Measurements from ENCODE around the gene ASF1B. TPM values are rescaled to one million over a fixed set of nuclear protein-coding genes. Genes with fewer than 3 reads are reported as not detected.

ASF1B gene
- total RNA-seq, 4 donors from 2014 or later: 3.2 to 25.6 (median 14.2) TPM

DNA sequence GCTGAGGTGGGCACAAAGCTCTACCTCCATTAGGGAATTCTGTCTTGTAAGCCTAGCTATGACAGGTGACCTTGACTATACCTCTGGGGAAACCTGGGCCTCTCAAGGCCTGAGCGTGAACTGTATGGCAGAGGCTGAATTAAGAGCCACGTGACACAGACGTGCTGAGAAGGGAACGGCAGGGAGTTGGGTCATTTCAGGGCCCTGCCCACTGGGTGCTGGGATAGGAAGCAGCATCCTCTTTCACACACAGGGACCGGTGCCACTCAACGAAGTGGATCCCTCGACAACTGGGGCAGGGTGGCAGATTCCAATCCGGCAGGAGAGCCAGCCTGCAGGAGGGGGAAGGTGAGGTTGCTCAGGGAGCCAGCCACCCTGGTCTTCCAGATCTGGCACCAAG lies 9.2 kb downstream of the ASF1B start:
- no peak for DNase-seq
- Histone ChIP-seq H3K4me1 (no peaks in the 10 kb centered on the region), H3K4me3 (no peak overlapping the region), H3K36me3 (no peaks in the 10 kb centered on the region), H3K9me3 (no peaks in the 10 kb centered on the region), H3K27ac (no peak overlapping the region), H3K27me3 (no peaks in the 10 kb centered on the region)
- 92% methylated on average over 8 of the region's 8 CpGs; no CpG with 5 or more reads in 1 of the 2 donors for WGBS, 2 donors
- TF ChIP-seq, protein P1, sequence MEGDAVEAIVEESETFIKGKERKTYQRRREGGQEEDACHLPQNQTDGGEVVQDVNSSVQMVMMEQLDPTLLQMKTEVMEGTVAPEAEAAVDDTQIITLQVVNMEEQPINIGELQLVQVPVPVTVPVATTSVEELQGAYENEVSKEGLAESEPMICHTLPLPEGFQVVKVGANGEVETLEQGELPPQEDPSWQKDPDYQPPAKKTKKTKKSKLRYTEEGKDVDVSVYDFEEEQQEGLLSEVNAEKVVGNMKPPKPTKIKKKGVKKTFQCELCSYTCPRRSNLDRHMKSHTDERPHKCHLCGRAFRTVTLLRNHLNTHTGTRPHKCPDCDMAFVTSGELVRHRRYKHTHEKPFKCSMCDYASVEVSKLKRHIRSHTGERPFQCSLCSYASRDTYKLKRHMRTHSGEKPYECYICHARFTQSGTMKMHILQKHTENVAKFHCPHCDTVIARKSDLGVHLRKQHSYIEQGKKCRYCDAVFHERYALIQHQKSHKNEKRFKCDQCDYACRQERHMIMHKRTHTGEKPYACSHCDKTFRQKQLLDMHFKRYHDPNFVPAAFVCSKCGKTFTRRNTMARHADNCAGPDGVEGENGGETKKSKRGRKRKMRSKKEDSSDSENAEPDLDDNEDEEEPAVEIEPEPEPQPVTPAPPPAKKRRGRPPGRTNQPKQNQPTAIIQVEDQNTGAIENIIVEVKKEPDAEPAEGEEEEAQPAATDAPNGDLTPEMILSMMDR (IDR thresholded peaks at IDR 0.05): no peak
- TF ChIP-seq POLR2A (IDR thresholded peaks at IDR 0.05): no peak
- intact Hi-C loops (cut with DNase I): no loop called here

GRCh38 chr19:14122924-14123323 lies 13.5 kb downstream of the ASF1B start:
- Histone ChIP-seq H3K27me3 (no peaks in the 10 kb centered on the region), H3K4me3 (no peak overlapping the region), H3K27ac (no peak overlapping the region), H3K9me3 (no peaks in the 10 kb centered on the region), H3K36me3 (no peaks in the 10 kb centered on the region), H3K4me1 (peaks cover 9 to 22% (median 15%) of the 10 kb centered on the region in 3 donors)
- intact Hi-C loops (cut with DNase I): no loop called here
- WGBS, 2 donors: 81 to 92% methylated on average over 6 of the region's 6 CpGs
- no peak for DNase-seq
- no peak for TF ChIP-seq POLR2A (IDR thresholded peaks at IDR 0.05)
- TF ChIP-seq, protein P1 (IDR thresholded peaks at IDR 0.05): no peak

DNA sequence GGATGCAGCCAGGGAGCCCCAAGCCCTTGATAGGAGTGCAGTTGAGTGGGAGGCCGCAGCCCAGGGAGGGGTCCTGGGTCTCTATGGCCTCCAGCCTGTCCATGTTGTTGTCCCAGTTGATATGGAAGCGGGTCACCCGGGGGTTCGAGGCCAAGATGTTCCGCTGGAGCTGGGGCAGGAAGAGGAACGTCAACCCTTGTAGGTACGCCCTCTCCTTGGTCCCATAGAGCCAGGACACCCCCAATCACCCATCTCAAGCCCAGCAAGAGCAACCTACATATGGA lies 15.9 kb downstream of the ASF1B start:
- intact Hi-C loops (cut with DNase I): no loop called here
- Histone ChIP-seq H3K36me3 (no peaks in the 10 kb centered on the region), H3K4me1 (peaks cover 20 to 39% (median 29%) of the 10 kb centered on the region in 3 donors), H3K9me3 (no peaks in the 10 kb centered on the region), H3K27me3 (no peaks in the 10 kb centered on the region), H3K4me3 (no peak overlapping the region), H3K27ac (peak overlapping the region in 3 of 4 donors; percentile 93 to 100 (median 95))
- TF ChIP-seq, protein P1 (IDR thresholded peaks at IDR 0.05): no peak
- TF ChIP-seq POLR2A (IDR thresholded peaks at IDR 0.05): no peak
- no peak for DNase-seq
- 94 to 95% methylated on average over 4 to 7 of the region's 7 CpGs for WGBS, 2 donors

DNA sequence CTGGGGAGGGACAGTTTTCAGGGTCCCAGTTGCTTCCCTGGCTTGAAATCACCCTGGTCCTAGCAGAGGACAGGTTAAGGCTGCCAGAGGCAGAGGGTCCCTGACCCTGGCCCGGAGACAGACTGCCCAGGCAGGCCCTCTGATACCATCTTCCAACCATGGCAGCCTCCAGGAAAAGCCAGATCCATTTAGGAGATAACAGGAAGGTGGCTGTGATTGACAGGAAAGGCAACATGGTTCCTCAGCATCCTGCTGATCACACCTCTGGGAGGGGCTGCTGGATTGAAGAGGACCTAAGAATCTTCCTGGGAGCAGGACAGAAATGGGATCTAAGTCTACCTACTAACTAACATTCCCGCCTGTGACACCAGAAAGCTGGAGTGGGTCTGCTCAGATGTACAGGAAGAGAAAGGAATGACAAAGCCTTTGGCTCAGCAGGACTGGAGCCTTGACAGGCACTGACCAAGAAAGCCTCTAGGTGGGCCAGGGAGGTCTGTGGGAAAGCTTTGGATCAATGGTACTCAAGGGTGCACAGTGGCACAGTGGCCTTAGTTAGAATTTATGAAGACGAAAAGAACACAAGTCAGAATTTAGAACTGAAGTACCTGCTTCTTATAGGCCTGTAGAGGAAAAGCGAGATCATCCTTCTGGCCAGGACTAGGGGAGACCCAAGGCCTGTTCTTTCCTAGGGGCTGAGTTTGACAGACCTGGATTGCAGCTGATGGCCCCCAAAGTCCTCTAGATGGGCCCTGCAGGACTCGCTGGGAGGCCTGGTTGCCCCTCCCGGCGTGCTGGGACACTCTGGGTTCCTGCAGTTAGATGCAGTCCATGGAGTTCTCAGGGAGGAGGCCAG lies 16.5 kb downstream of the ASF1B start:
- H3K27ac ChIP-seq: peak overlapping the region; percentile 93 to 100 (median 95)
- intact Hi-C loops (cut with DNase I): no loop called here
- H3K27me3 ChIP-seq: no peaks in the 10 kb centered on the region
- H3K4me1 ChIP-seq: peaks cover 20 to 45% (median 31%) of the 10 kb centered on the region in 3 donors
- TF ChIP-seq, protein P1 (IDR thresholded peaks at IDR 0.05): no peak
- no peak for TF ChIP-seq POLR2A (IDR thresholded peaks at IDR 0.05)
- H3K4me3 ChIP-seq: no peak overlapping the region
- DNase-seq: no peak
- H3K9me3 ChIP-seq: no peaks in the 10 kb centered on the region
- no peaks in the 10 kb centered on the region for H3K36me3 ChIP-seq
- 91% methylated on average over 3 to 4 of the region's 7 CpGs for WGBS, 2 donors

- H3K9me3 ChIP-seq: no peaks in the 10 kb centered on the region
- intact Hi-C loops (cut with DNase I): no loop called here
- TF ChIP-seq, protein P1 (IDR thresholded peaks at IDR 0.05): no peak
- no peak for TF ChIP-seq POLR2A (IDR thresholded peaks at IDR 0.05)
- H3K27ac ChIP-seq: peak overlapping the region; percentile 93 to 100 (median 95)
- no peak for DNase-seq
- peak overlapping the region; percentile 53 to 97 (median 72) for H3K4me3 ChIP-seq
- H3K27me3 ChIP-seq: no peaks in the 10 kb centered on the region
- H3K4me1 ChIP-seq: peaks cover 20 to 52% (median 33%) of the 10 kb centered on the region in 3 donors
- no peaks in the 10 kb centered on the region for H3K36me3 ChIP-seq
- 37 to 65% methylated on average over 2 to 3 of the region's 3 CpGs for WGBS, 2 donors
Measured at GRCh38 chr19:14119146-14119545, 17.2 kb downstream of the ASF1B start.
